ENCODE results near the gene RTRAF.

DNA sequence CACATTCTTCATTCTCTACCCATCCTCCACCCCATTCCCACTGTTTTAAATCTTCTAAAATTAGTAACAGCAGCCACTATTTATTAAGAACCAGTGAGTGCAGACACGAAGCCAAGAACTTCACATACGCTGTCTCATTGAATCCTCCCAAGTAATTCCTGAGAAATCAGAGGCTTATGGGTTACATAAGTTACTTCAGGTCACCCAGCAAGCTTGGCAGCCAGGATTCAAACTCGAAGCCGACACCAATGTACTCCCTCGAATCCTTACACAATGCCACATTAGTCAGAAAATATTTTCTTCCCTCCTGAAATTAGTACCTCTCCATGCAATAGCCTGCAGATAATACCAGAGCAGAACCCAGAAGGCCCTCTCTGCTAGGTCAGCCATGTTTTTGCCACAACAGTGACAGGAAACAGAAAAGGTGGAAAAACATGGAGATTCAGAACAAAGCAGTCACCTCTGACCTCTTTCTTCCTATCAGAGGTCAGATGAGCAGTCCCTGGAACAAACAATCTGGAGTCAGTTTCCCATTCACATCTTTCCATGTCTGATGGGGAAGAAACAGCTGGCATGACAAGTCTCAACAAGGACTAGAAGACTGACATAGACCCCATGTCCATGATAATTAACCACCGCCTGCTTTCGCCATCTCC, 63.1 kb downstream of the RTRAF start:
- no peak for TF ChIP-seq EZH2 (IDR thresholded peaks at IDR 0.05; ENCODE audit: borderline replicate concordance, insufficient read depth, low read length, poor library complexity, severe bottlenecking)
- TF ChIP-seq, protein P1, sequence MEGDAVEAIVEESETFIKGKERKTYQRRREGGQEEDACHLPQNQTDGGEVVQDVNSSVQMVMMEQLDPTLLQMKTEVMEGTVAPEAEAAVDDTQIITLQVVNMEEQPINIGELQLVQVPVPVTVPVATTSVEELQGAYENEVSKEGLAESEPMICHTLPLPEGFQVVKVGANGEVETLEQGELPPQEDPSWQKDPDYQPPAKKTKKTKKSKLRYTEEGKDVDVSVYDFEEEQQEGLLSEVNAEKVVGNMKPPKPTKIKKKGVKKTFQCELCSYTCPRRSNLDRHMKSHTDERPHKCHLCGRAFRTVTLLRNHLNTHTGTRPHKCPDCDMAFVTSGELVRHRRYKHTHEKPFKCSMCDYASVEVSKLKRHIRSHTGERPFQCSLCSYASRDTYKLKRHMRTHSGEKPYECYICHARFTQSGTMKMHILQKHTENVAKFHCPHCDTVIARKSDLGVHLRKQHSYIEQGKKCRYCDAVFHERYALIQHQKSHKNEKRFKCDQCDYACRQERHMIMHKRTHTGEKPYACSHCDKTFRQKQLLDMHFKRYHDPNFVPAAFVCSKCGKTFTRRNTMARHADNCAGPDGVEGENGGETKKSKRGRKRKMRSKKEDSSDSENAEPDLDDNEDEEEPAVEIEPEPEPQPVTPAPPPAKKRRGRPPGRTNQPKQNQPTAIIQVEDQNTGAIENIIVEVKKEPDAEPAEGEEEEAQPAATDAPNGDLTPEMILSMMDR (IDR thresholded peaks at IDR 0.05; ENCODE audit: poor library complexity, severe bottlenecking), result no peak

Measured in neural cell (in vitro differentiated cells).